Peyer's patch (tissue), 4 donors: Measurements from ENCODE around the gene RIMBP2.

Experiments used
- POLR2A ChIP-seq, 2 donors: fragments of 450-650 bp; IDR thresholded peaks; one replicate each; pipeline ENCODE4 v1.5.1; 2017; ENCODE audit warnings: antibody characterized with exemption in 2 of 2, mild to moderate bottlenecking in 2 of 2, moderate library complexity in 2 of 2
- TF ChIP-seq, protein P1 (sequence below), 6 experiments: fragments of 450-650 bp in 4 of 6; fragments of 200-600 bp in 2 of 6; sonication (generic) in 1 of 6; IDR thresholded peaks; one replicate each; pipeline ENCODE4 v1.5.1; 2017 to 2019; ENCODE audit warnings: antibody characterized with exemption in 6 of 6, mild to moderate bottlenecking in 3 of 6, moderate library complexity in 1 of 6

GRCh38 chr12:130456375-130457199, 259.5 kb downstream of the RIMBP2 start:
- TF ChIP-seq, protein P1, sequence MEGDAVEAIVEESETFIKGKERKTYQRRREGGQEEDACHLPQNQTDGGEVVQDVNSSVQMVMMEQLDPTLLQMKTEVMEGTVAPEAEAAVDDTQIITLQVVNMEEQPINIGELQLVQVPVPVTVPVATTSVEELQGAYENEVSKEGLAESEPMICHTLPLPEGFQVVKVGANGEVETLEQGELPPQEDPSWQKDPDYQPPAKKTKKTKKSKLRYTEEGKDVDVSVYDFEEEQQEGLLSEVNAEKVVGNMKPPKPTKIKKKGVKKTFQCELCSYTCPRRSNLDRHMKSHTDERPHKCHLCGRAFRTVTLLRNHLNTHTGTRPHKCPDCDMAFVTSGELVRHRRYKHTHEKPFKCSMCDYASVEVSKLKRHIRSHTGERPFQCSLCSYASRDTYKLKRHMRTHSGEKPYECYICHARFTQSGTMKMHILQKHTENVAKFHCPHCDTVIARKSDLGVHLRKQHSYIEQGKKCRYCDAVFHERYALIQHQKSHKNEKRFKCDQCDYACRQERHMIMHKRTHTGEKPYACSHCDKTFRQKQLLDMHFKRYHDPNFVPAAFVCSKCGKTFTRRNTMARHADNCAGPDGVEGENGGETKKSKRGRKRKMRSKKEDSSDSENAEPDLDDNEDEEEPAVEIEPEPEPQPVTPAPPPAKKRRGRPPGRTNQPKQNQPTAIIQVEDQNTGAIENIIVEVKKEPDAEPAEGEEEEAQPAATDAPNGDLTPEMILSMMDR (IDR thresholded peaks at IDR 0.05): no peak
- TF ChIP-seq POLR2A (IDR thresholded peaks at IDR 0.05): no peak
